GM19238 (cell line): ENCODE data around the gene SLC12A1.

Experiments
- DNase-seq: peaks from one replicate; pipeline ENCODE4 v3.0.0; 2011; ENCODE audit warnings: low spot score; ENCODE audit not compliant: insufficient read length

Gene SLC12A1

GRCh38 chr15:48242015-48242414 lies 35.9 kb downstream of the SLC12A1 start:
- DNase-seq: no peak

GRCh38 chr15:48242535-48242934 lies 36.4 kb downstream of the SLC12A1 start:
- no peak for DNase-seq

- DNase-seq: no peak
These were observed 38.8 kb downstream of the SLC12A1 start for GRCh38 chr15:48244921-48245320.

- DNase-seq: no peak
These were observed 42.3 kb downstream of the SLC12A1 start for GRCh38 chr15:48248414-48248813.

GRCh38 chr15:48250640-48251076 lies 44.6 kb downstream of the SLC12A1 start:
- DNase-seq: peak; percentile 12

GRCh38 chr15:48253172-48253571 lies 47.1 kb downstream of the SLC12A1 start:
- no peak for DNase-seq

GRCh38 chr15:48265135-48265534 lies 59.0 kb downstream of the SLC12A1 start:
- no peak for DNase-seq

GRCh38 chr15:48266024-48266689 lies 60.1 kb downstream of the SLC12A1 start:
- DNase-seq: no peak

- no peak for DNase-seq
These were observed 61.7 kb downstream of the SLC12A1 start for GRCh38 chr15:48267766-48268165.

- DNase-seq: no peak
These were observed 66.9 kb downstream of the SLC12A1 start for GRCh38 chr15:48273049-48273448.

- no peak for DNase-seq
These were observed 72.6 kb downstream of the SLC12A1 start for GRCh38 chr15:48278666-48279065.

- no peak for DNase-seq
These were observed 73.5 kb downstream of the SLC12A1 start for GRCh38 chr15:48279608-48280007.

GRCh38 chr15:48281674-48282073 lies 75.6 kb downstream of the SLC12A1 start:
- no peak for DNase-seq

GRCh38 chr15:48282216-48282615 lies 76.1 kb downstream of the SLC12A1 start:
- DNase-seq: no peak

- DNase-seq: no peak
These were observed 77.5 kb downstream of the SLC12A1 start for GRCh38 chr15:48283396-48284145.

- DNase-seq: peak; percentile 8
These were observed 79.5 kb downstream of the SLC12A1 start for GRCh38 chr15:48285329-48286214.

- DNase-seq: no peak
These were observed 83.5 kb downstream of the SLC12A1 start for GRCh38 chr15:48289628-48290027.

GRCh38 chr15:48292458-48292857 lies 86.4 kb downstream of the SLC12A1 start:
- DNase-seq: no peak

- DNase-seq: no peak
These were observed 91.6 kb downstream of the SLC12A1 start for GRCh38 chr15:48297668-48298067.

- no peak for DNase-seq
These were observed 92.8 kb downstream of the SLC12A1 start for GRCh38 chr15:48298914-48299313.

GRCh38 chr15:48300038-48300437 lies 93.9 kb downstream of the SLC12A1 start:
- DNase-seq: no peak

GRCh38 chr15:48304398-48304797 lies 98.3 kb downstream of the SLC12A1 start:
- no peak for DNase-seq
